GM12891 (cell line): Measurements from ENCODE around the gene MOSMO.

ENCODE experiments used
- DNase-seq: peaks from one replicate; pipeline ENCODE4 v3.0.0; 2011; ENCODE audit warnings: low spot score; ENCODE audit not compliant: insufficient read length
- FAIRE-seq: peaks from 2 replicates; lab custom pipeline; 2011; peaks lifted over from hg19 to GRCh38; lab: Jason Lieb, UNC
- PAX5 ChIP-seq: IDR thresholded peaks from 2 replicates; pipeline ENCODE4 v1.6.1; 2011; ENCODE audit warnings: low read length, moderate library complexity, mild to moderate bottlenecking; ENCODE audit not compliant: insufficient read depth, severe bottlenecking
- POLR2A ChIP-seq: IDR thresholded peaks from 2 replicates; pipeline ENCODE4 v1.6.1; 2011; ENCODE audit warnings: low read depth, low read length, control low read depth
- POLR2AphosphoS5 ChIP-seq: IDR thresholded peaks from 2 replicates; pipeline ENCODE4 v1.6.1; 2011; ENCODE audit warnings: low read depth, low read length, control low read depth
- POU2F2 ChIP-seq: IDR thresholded peaks from 2 replicates; pipeline ENCODE4 v1.6.1; 2011; ENCODE audit warnings: low read depth, mild to moderate bottlenecking, control low read depth, low read length, moderate library complexity
- SPI1 ChIP-seq: IDR thresholded peaks from 2 replicates; pipeline ENCODE4 v1.6.1; 2011; ENCODE audit warnings: low read depth, low read length, control low read depth
- TAF1 ChIP-seq: IDR thresholded peaks from 2 replicates; pipeline ENCODE4 v1.6.1; 2011; ENCODE audit warnings: low read depth, low read length, control low read depth

The MOSMO gene

GRCh38 chr16:22003195-22003594, 4.7 kb upstream of the MOSMO start:
- TF ChIP-seq POU2F2 (no peak), POLR2A (no peak), POLR2AphosphoS5 (no peak), SPI1 (no peak), PAX5 (no peak), TAF1 (no peak)
- DNase-seq (no peak), FAIRE-seq (no peak)

GRCh38 chr16:22004341-22004740, 3.6 kb upstream of the MOSMO start:
- TF ChIP-seq SPI1 (no peak), POLR2AphosphoS5 (no peak), PAX5 (no peak), TAF1 (no peak), POU2F2 (no peak), POLR2A (no peak)
- no peak for FAIRE-seq
- DNase-seq: no peak

GRCh38 chr16:22005746-22006145, 2.2 kb upstream of the MOSMO start:
- FAIRE-seq (no peak), DNase-seq (no peak)
- TF ChIP-seq SPI1: no peak
- no peak for TF ChIP-seq POLR2AphosphoS5

GRCh38 chr16:22006636-22007035, 1.3 kb upstream of the MOSMO start:
- TF ChIP-seq PAX5: no peak
- TF ChIP-seq POU2F2: no peak
- TF ChIP-seq POLR2A: no peak
- TF ChIP-seq TAF1: no peak
- no peak for TF ChIP-seq SPI1
- no peak for TF ChIP-seq POLR2AphosphoS5
- FAIRE-seq (no peak), DNase-seq (no peak)

GRCh38 chr16:22007159-22007508, 777 bp upstream of the MOSMO start:
- no peak for DNase-seq
- FAIRE-seq: no peak
- TF ChIP-seq PAX5 (no peak), POU2F2 (no peak), SPI1 (no peak), POLR2A (no peak), POLR2AphosphoS5 (no peak), TAF1 (no peak)

- FAIRE-seq: no peak
- TF ChIP-seq TAF1 (no peak), POU2F2 (no peak), POLR2AphosphoS5 (no peak), PAX5 (no peak), POLR2A (no peak), SPI1 (no peak)
- peak; percentile 55 for DNase-seq
Measured at GRCh38 chr16:22008215-22009059, 526 bp downstream of the MOSMO start.

- DNase-seq: no peak
- FAIRE-seq: peak; percentile 31
- no peak for TF ChIP-seq SPI1
- TF ChIP-seq POLR2AphosphoS5: no peak
- TF ChIP-seq TAF1: no peak
- no peak for TF ChIP-seq POLR2A
- no peak for TF ChIP-seq PAX5
- TF ChIP-seq POU2F2: no peak
Measured at GRCh38 chr16:22010902-22011301, 3.0 kb downstream of the MOSMO start.

GRCh38 chr16:22012241-22012640, 4.3 kb downstream of the MOSMO start:
- FAIRE-seq (no peak), DNase-seq (no peak)
- no peak for TF ChIP-seq POLR2A
- no peak for TF ChIP-seq POU2F2
- no peak for TF ChIP-seq SPI1
- TF ChIP-seq POLR2AphosphoS5: no peak
- no peak for TF ChIP-seq PAX5
- no peak for TF ChIP-seq TAF1

GRCh38 chr16:22013486-22013885, 5.6 kb downstream of the MOSMO start:
- TF ChIP-seq POLR2AphosphoS5 (no peak), TAF1 (no peak), POU2F2 (no peak), SPI1 (no peak), PAX5 (no peak), POLR2A (no peak)
- no peak for FAIRE-seq
- DNase-seq: no peak

- FAIRE-seq (peak; percentile 62), DNase-seq (no peak)
- no peak for TF ChIP-seq TAF1
- peak; percentile 92 for TF ChIP-seq SPI1
Measured at GRCh38 chr16:22014271-22014873, 6.5 kb downstream of the MOSMO start.
